PFSK-1 (cell line): ENCODE measurements around the gene HTR2A.

Experiments used
- FOXP2 ChIP-seq: optimal IDR thresholded peaks from 2 replicates; pipeline ENCODE3; 2011; ENCODE audit warnings: borderline replicate concordance, control low read depth, inconsistent platforms; ENCODE audit not compliant: insufficient read depth; ENCODE audit errors: extremely low read length, extremely low read depth
- POLR2AphosphoS5 ChIP-seq: IDR thresholded peaks from 2 replicates; pipeline ENCODE4 v1.6.1; 2012; ENCODE audit warnings: low read depth, mild to moderate bottlenecking, control low read depth, low read length, moderate library complexity
- SIN3A ChIP-seq: IDR thresholded peaks from 2 replicates; pipeline ENCODE4 v1.6.1; 2012; ENCODE audit warnings: mild to moderate bottlenecking, low read length, moderate library complexity, borderline replicate concordance; ENCODE audit not compliant: insufficient read depth
- TAF1 ChIP-seq: IDR thresholded peaks from 2 replicates; pipeline ENCODE4 v1.6.1; 2012; ENCODE audit warnings: low read length, control low read depth, borderline replicate concordance; ENCODE audit not compliant: insufficient read depth
- TF ChIP-seq, protein P1 (sequence below), 2 experiments: IDR thresholded peaks; 2 replicates each; pipeline versions ENCODE4 v1.6.1 to v1.8.0; 2011 to 2012; ENCODE audit warnings: low read depth in 2 of 2, low read length in 2 of 2, control low read depth in 1 of 2, inconsistent platforms in 1 of 2, mild to moderate bottlenecking in 1 of 2, moderate library complexity in 1 of 2; ENCODE audit not compliant: insufficient read depth in 1 of 2

HTR2A gene

DNA sequence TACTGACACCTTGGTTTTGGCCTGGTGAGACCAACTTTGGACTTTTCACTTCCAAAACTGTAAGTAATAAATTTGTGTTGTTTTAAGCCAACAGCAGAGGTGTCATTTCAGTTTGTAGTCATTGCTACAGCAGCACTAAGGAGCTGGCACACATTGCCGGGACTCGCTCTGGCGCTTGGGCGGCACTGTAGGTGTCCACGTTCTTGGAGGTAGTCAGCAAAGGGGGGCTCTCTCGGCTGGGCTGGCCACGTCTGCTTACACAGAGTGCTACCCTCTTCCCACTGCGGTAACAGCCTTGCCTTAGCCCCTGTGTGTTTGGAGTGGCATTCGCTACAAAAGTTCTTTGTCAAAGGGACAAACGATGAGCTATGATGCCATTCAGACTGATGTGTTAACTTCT lies 44.7 kb downstream of the HTR2A start:
- TF ChIP-seq, protein P1, sequence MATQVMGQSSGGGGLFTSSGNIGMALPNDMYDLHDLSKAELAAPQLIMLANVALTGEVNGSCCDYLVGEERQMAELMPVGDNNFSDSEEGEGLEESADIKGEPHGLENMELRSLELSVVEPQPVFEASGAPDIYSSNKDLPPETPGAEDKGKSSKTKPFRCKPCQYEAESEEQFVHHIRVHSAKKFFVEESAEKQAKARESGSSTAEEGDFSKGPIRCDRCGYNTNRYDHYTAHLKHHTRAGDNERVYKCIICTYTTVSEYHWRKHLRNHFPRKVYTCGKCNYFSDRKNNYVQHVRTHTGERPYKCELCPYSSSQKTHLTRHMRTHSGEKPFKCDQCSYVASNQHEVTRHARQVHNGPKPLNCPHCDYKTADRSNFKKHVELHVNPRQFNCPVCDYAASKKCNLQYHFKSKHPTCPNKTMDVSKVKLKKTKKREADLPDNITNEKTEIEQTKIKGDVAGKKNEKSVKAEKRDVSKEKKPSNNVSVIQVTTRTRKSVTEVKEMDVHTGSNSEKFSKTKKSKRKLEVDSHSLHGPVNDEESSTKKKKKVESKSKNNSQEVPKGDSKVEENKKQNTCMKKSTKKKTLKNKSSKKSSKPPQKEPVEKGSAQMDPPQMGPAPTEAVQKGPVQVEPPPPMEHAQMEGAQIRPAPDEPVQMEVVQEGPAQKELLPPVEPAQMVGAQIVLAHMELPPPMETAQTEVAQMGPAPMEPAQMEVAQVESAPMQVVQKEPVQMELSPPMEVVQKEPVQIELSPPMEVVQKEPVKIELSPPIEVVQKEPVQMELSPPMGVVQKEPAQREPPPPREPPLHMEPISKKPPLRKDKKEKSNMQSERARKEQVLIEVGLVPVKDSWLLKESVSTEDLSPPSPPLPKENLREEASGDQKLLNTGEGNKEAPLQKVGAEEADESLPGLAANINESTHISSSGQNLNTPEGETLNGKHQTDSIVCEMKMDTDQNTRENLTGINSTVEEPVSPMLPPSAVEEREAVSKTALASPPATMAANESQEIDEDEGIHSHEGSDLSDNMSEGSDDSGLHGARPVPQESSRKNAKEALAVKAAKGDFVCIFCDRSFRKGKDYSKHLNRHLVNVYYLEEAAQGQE (IDR thresholded peaks at IDR 0.05; ENCODE audit: insufficient read depth in 1 of 2, low read depth in 2 of 2, low read length in 2 of 2), result no peak
- TF ChIP-seq TAF1, result no peak

DNA sequence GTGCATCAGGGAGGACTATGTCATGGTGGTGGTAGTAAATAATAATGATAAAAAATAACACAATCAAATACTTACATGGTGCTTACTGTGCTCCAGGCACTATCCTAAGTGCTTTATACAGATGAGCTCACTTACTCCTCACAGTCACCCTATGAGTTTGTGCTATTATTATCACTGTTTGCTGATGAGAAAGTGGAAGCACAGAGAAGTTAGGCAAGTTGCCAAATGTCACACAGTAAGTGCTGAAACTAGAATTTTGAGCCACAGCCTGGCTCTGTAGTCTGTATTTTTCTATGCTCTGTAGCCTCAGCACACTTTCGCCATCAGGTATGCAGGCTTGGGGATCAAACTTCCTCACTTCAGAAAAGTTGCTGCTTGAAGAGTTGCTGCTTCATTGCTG lies 46.6 kb downstream of the HTR2A start:
- TF ChIP-seq, protein P1 (IDR thresholded peaks at IDR 0.05; ENCODE audit: insufficient read depth in 1 of 2, low read depth in 2 of 2, low read length in 2 of 2), result no peak
- no peak for TF ChIP-seq FOXP2
- no peak for TF ChIP-seq TAF1
- TF ChIP-seq POLR2AphosphoS5, result no peak
- TF ChIP-seq SIN3A, result no peak

GRCh38 chr13:46846726-46847125 lies 50.1 kb downstream of the HTR2A start:
- TF ChIP-seq POLR2AphosphoS5 (no peak), SIN3A (no peak), FOXP2 (no peak), TAF1 (no peak)
- TF ChIP-seq, protein P1 (IDR thresholded peaks at IDR 0.05; ENCODE audit: insufficient read depth in 1 of 2, low read depth in 2 of 2, low read length in 2 of 2), result no peak

GRCh38 chr13:46845146-46845545 lies 51.7 kb downstream of the HTR2A start:
- TF ChIP-seq SIN3A, result no peak
- TF ChIP-seq POLR2AphosphoS5, result no peak
- TF ChIP-seq, protein P1 (IDR thresholded peaks at IDR 0.05; ENCODE audit: insufficient read depth in 1 of 2, low read depth in 2 of 2, low read length in 2 of 2), result no peak
- no peak for TF ChIP-seq TAF1
- no peak for TF ChIP-seq FOXP2

- TF ChIP-seq SIN3A, result no peak
- TF ChIP-seq, protein P1 (IDR thresholded peaks at IDR 0.05; ENCODE audit: insufficient read depth in 1 of 2, low read depth in 2 of 2, low read length in 2 of 2), result no peak
- no peak for TF ChIP-seq TAF1
- TF ChIP-seq POLR2AphosphoS5, result no peak
- no peak for TF ChIP-seq FOXP2
Observed at GRCh38 chr13:46844431-46844830, 52.4 kb downstream of the HTR2A start.
